Left ventricle myocardium superior (tissue), 1 donor: Measurements from ENCODE around the gene FSTL1. TPM values are rescaled to one million over a fixed set of nuclear protein-coding genes. Genes with fewer than 3 reads are reported as not detected.

ENCODE experiments used
- ATAC-seq: fragments of 200-7000 bp; cut with Tn5 transposase; one replicate; pipeline ENCODE4 v1.9.1; 2020; ENCODE audit warnings: mild to moderate bottlenecking, moderate library complexity
- DNase-seq: peaks from one replicate; pipeline ENCODE4 v3.0.0-alpha.2; 2020
- intact Hi-C: fragments of 100-400 bp; cut with micrococcal nuclease; formaldehyde crosslinking; loops from one replicate; pipeline ENCODE4 v1.11.0; 2022
- total RNA-seq: library from RNA; stranded (reverse); fragmentation: NEBNext Ultra II Directional; extraction: Animal tissue kit (Norgen Biotek cat#: 25700); gene quantifications from one replicate; pipeline ENCODE4 v1.2.1, GENCODE V29; 2021
- donor health status: DM: no; HTN: yes; CAD: no; lungs with severe emphysema.

Gene FSTL1
- total RNA-seq, 1 donor from 2014 or later = 186 TPM

GRCh38 chr3:120443626-120444123, 7.1 kb downstream of the FSTL1 start:
- DNase-seq (no peak), ATAC-seq (no peak)
- intact Hi-C loops = no loop called here

DNA sequence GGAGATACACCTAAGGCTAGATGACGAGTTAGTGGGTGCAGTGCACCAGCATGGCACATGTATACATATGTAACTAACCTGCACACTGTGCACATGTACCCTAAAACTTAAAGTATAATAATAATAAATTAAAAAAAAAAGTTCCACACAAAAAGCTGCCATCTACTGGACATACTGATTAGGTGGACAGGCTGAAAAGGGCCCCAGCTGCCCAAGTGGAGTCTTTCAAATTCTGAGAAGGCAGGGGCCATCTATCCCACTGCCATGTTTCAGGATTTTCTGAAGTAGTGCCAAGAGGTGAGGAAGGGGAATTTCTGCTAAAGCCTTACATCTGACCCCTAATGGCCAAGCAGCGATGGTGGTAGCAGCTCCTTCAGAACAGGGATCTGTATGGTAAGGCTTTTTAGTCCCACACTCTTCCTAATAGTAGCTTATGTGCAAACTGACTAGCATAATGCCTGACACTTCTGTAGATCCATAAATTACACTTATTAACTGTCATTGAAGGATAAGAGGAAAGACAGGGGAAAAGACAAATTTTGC, 7.7 kb downstream of the FSTL1 start:
- intact Hi-C loops = no loop called here
- ATAC-seq = no peak
- no peak for DNase-seq

DNA sequence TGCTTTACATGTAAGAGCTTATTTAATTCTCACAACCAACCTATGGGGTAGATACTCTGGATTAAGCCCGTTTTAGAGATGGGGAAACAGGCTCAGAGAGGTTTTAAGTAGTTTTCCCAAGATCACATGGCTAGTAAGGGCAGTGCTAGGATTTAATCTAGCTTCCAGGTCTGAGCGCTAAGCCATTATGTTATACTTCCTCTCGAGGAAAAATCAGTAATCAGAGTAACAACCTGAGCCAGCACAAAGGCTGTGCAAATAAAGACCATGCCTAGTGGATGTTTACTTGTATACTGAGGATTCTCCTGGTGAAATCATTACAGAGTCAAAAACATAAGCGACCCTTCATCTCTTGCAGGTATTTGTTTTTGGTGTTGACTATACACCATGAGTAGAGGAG, 9.0 kb downstream of the FSTL1 start:
- intact Hi-C loops = no loop called here
- ATAC-seq = no peak
- no peak for DNase-seq

GRCh38 chr3:120440762-120441161, 10.0 kb downstream of the FSTL1 start:
- DNase-seq = no peak
- intact Hi-C loops = no loop called here
- ATAC-seq = peak; percentile 5

GRCh38 chr3:120440001-120440703, 10.6 kb downstream of the FSTL1 start:
- ATAC-seq (peak; percentile 7), DNase-seq (no peak)
- intact Hi-C loops = no loop called here

GRCh38 chr3:120438665-120439370, 12.0 kb downstream of the FSTL1 start:
- ATAC-seq (peak; percentile 79), DNase-seq (peak; percentile 65)
- intact Hi-C loops = no loop called here

DNA sequence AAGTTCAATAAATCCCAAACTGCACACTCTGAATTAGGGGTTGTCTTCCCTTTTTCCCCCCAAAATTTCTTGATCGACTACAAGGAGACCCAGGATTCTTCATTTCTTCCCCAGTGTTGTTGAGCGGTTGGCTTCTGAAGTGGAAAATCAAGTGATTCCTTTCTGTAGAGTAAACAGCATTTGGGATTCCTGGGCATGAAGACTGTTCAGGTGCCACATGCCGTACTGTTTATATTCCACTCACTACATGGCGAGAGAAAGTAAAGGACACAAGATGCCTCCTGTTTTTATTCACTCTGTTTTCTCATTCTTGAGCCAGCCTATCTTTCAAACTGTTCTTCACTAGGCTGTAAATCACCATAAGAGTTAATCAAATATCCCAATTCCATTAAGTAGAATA, 12.6 kb downstream of the FSTL1 start:
- intact Hi-C loops = no loop called here
- DNase-seq (no peak), ATAC-seq (no peak)

GRCh38 chr3:120437559-120437958, 13.2 kb downstream of the FSTL1 start:
- intact Hi-C loops = no loop called here
- no peak for ATAC-seq
- DNase-seq = no peak

DNA sequence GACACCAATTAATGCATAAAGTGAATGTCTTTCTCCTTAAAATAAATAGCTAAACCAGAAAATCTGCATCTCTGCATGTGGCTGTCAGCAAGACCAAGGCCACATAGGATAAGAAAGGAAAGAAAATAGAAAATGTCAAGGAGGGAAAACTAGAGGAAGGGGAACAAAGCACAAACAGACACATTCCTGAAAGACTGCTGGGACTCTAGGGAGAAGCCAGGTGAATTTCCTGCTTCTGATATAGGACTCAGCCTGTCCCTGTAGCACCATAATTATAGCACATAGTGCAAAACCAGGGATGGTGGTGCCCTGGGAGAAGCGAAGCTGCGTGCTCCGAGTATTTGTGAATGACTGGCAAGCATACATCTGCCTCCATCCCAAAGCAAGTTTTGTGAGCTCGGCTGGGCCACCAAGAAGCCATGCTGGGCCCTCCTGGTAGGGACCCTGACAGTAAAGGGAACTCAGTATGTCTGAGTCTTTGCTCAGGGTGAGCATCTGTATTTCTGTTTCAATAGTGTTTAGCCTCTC, 14.2 kb downstream of the FSTL1 start:
- intact Hi-C loops = no loop called here
- no peak for ATAC-seq
- DNase-seq = no peak

DNA sequence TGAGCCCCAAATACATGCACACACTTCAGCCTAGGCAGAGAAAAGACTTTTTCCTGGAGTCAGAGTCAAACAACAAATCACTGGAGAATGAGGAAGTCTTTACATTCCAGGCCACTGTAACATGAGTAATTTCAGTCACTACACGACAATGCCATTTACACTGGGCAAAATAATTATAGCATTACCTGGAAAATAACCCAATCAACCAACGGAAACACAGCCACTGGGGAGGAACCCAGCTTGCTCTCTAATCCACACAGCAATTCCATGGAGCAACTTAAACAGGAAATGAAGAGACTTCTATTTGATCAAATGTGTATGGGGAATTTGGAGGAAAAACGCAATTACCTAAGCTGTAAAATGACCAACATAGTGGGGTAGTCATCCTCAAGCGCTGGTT, 15.2 kb downstream of the FSTL1 start:
- intact Hi-C loops = no loop called here

GRCh38 chr3:120433662-120434331, 17.0 kb downstream of the FSTL1 start:
- ATAC-seq = peak; percentile 4
- no peak for DNase-seq
- intact Hi-C loops = no loop called here

More for the DNA sequence above, 15.2 kb downstream of the FSTL1 start:
- DNase-seq = no peak
- ATAC-seq = no peak

GRCh38 chr3:120432150-120432860, 18.5 kb downstream of the FSTL1 start:
- DNase-seq (no peak), ATAC-seq (peak; percentile 5)
- intact Hi-C loops = no loop called here

GRCh38 chr3:120429921-120430361, 20.9 kb downstream of the FSTL1 start:
- DNase-seq (no peak), ATAC-seq (no peak)
- intact Hi-C loops = no loop called here

GRCh38 chr3:120428924-120429323, 21.9 kb downstream of the FSTL1 start:
- no peak for DNase-seq
- intact Hi-C loops = no loop called here
- ATAC-seq = no peak

GRCh38 chr3:120427201-120427600, 23.6 kb downstream of the FSTL1 start:
- ATAC-seq (no peak), DNase-seq (no peak)
- intact Hi-C loops = no loop called here

- intact Hi-C loops = no loop called here
- DNase-seq (no peak), ATAC-seq (peak; percentile 32)
Observed at GRCh38 chr3:120425572-120426250, 25.1 kb downstream of the FSTL1 start.

- ATAC-seq = peak; percentile 41
- intact Hi-C loops = no loop called here
- DNase-seq = no peak
Observed at GRCh38 chr3:120424976-120425570, 25.7 kb downstream of the FSTL1 start.

GRCh38 chr3:120424506-120424905, 26.3 kb downstream of the FSTL1 start:
- intact Hi-C loops = no loop called here
- DNase-seq (peak; percentile 68), ATAC-seq (peak; percentile 39)
